RWPE2 (cell line): ENCODE measurements around the gene C6orf47.
A peak's percentile ranks its signal among the peaks of the same experiment; 100 is the strongest.

Experiments
- ATAC-seq: fragments of 200-7000 bp; cut with Tn5 transposase; 3 replicates; pipeline ENCODE4 v1.9.1; 2021; ENCODE audit warnings: low read depth
- DNase-seq: peaks from one replicate; pipeline ENCODE4 v3.0.0-alpha.2; 2020; ENCODE audit warnings: low spot score
- H3K27ac ChIP-seq: fragments of 450-650 bp; 2 replicates; pipeline ENCODE4 v1.5.1; 2017; ENCODE audit warnings: mild to moderate bottlenecking; ENCODE audit not compliant: poor library complexity, severe bottlenecking
- H3K27me3 ChIP-seq: fragments of 250-450 bp; sonication (Bioruptor Pico); 2 replicates; pipeline ENCODE4 v1.5.1; 2021; ENCODE audit warnings: mild to moderate bottlenecking, moderate library complexity; ENCODE audit not compliant: insufficient read depth, poor library complexity, severe bottlenecking
- H3K36me3 ChIP-seq: fragments of 250-450 bp; sonication (Bioruptor Pico); 2 replicates; pipeline ENCODE4 v1.5.1; 2020; ENCODE audit warnings: low read depth, mild to moderate bottlenecking, moderate library complexity
- H3K4me1 ChIP-seq: fragments of 250-450 bp; sonication (Bioruptor Pico); 2 replicates; pipeline ENCODE4 v1.5.1; 2021; ENCODE audit warnings: mild to moderate bottlenecking, moderate library complexity; ENCODE audit not compliant: insufficient read depth, poor library complexity, severe bottlenecking
- H3K4me3 ChIP-seq: fragments of 250-450 bp; sonication (Bioruptor Pico); 2 replicates; pipeline ENCODE4 v1.5.1; 2021; ENCODE audit warnings: mild to moderate bottlenecking, moderate library complexity; ENCODE audit not compliant: severe bottlenecking
- H3K9me3 ChIP-seq: fragments of 250-450 bp; sonication (Bioruptor Pico); 2 replicates; pipeline ENCODE4 v1.5.1; 2021; ENCODE audit warnings: mild to moderate bottlenecking, moderate library complexity; ENCODE audit not compliant: severe bottlenecking
- TF ChIP-seq, protein P1 (sequence below): fragments of 450-650 bp; IDR thresholded peaks from one replicate; pipeline ENCODE4 v1.5.1; 2017; ENCODE audit warnings: mild to moderate bottlenecking, moderate library complexity; ENCODE audit not compliant: poor library complexity, severe bottlenecking

The C6orf47 gene

DNA sequence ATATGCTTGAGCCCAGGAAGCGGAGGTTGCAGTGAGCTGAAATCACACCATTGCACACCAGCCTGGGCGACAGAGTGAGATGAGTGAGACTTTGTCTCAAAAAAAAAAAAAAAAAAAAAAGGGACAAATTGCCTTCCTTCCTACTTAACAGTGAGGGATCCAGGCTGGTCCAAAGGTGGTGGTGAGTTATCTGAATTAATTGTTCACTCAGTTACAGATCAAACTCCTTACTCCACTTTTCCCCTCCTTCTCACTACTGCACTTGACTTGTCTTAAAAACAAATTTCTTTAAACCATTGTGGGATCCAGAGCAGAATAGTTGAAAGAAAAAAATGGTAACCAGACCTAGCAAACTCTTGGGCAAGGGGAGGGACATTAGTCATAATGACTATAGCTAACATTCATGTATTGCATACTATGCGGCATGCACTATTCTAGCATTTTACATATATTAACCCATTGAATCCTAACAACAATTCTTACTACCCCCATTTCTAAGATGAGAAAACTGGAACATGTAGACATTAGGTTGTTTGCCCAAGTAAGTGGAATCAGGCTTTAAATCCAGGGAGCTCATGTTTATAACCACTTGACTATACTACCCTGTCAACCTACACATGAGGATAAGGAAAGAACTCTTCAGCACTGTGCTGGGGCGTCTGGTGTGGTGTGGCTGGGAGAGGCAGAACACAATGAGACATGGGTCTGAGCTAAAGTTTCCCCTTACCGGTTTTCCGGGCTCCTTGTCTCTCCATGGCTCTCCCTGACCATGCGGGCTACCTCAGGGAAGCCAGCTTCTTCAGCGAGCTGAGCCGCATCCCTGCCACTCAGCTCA, 2.8 kb upstream of the C6orf47 start:
- peaks cover 28% of the 10 kb centered on the region for H3K36me3 ChIP-seq
- H3K4me1 ChIP-seq = peaks cover 13% of the 10 kb centered on the region
- H3K27ac ChIP-seq = peak overlapping the region; percentile 90
- TF ChIP-seq, protein P1, sequence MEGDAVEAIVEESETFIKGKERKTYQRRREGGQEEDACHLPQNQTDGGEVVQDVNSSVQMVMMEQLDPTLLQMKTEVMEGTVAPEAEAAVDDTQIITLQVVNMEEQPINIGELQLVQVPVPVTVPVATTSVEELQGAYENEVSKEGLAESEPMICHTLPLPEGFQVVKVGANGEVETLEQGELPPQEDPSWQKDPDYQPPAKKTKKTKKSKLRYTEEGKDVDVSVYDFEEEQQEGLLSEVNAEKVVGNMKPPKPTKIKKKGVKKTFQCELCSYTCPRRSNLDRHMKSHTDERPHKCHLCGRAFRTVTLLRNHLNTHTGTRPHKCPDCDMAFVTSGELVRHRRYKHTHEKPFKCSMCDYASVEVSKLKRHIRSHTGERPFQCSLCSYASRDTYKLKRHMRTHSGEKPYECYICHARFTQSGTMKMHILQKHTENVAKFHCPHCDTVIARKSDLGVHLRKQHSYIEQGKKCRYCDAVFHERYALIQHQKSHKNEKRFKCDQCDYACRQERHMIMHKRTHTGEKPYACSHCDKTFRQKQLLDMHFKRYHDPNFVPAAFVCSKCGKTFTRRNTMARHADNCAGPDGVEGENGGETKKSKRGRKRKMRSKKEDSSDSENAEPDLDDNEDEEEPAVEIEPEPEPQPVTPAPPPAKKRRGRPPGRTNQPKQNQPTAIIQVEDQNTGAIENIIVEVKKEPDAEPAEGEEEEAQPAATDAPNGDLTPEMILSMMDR = no peak
- DNase-seq (no peak), ATAC-seq (no peak)
- H3K9me3 ChIP-seq = no peaks in the 10 kb centered on the region
- no peaks in the 10 kb centered on the region for H3K27me3 ChIP-seq
- H3K4me3 ChIP-seq = peak overlapping the region; percentile 77

DNA sequence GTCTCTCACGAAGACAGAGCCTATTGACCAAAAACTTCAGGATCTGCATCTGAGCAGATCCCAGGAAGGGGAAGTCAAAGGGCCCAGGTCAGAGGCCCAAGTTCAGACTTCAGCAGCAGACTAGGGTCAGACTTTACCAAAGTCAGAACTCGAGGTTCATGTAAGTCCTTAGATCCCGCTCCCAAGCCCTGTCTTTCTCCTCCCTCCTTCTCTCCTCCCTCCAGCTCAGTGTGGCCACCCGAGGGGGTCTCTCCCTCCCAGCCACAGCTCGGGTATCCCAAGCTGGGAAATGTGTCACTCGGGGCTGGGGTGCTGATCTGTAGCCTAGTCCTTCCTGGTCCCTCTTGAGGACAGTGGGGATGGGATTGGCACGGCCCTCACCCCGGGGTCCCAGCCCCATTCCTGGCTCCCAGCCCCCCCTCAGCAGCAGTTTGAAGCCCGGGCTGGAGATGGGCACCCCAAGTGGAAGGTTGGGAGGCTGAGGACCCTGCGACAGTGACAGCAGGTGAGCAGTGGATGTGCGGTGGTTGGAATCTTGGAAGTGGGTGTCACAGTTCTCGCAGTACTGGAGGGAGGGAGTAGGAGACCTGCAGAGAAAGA, 1.6 kb upstream of the C6orf47 start:
- Histone ChIP-seq H3K9me3 (no peaks in the 10 kb centered on the region), H3K4me3 (no peak overlapping the region), H3K27ac (no peak overlapping the region), H3K27me3 (no peaks in the 10 kb centered on the region), H3K36me3 (peaks cover 17% of the 10 kb centered on the region), H3K4me1 (peaks cover 13% of the 10 kb centered on the region)
- ATAC-seq = no peak
- TF ChIP-seq, protein P1 = no peak
- no peak for DNase-seq

DNA sequence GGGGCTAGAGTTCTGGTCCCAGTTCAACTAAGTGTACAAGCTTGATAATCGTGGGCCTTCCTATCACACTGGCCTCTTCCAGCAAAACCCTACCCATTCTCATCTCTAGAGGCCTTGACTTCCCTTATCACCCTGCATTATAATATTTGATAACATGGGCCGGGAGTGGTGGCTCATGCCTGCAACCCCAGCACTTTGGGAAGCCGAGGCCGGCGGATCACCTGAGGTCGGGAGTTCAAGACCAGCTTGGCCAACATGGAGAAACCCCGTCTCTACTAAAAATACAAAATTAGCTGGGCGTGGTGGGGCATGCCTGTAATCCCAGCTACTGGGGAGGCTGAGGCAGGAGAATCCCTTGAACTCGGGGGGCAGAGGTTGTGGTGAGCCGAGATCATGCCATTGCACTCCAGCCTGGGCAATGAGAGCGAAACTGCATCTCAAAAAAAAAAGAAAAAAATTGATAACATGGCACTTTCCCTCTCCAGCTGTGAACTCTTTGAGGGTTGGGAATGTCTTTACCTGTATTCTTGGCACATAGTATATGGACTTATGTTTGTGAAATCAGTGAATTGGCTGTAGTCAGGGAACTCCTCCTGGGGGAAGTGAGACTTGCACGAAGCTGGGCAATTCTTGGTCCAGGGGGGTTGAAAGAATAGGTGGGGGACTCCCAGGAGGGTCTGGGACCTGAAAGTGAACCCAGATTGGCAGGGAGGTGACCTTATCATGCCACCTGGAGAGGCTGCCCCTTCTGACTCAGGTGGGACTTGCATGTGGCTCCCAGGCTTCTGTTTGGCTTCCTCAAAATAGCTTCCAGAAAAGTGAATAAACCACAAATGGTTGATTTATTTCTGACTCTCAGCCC, 915 bp upstream of the C6orf47 start:
- no peak for ATAC-seq
- H3K36me3 ChIP-seq = peaks cover 11% of the 10 kb centered on the region
- H3K27ac ChIP-seq = peak overlapping the region; percentile 68

DNA sequence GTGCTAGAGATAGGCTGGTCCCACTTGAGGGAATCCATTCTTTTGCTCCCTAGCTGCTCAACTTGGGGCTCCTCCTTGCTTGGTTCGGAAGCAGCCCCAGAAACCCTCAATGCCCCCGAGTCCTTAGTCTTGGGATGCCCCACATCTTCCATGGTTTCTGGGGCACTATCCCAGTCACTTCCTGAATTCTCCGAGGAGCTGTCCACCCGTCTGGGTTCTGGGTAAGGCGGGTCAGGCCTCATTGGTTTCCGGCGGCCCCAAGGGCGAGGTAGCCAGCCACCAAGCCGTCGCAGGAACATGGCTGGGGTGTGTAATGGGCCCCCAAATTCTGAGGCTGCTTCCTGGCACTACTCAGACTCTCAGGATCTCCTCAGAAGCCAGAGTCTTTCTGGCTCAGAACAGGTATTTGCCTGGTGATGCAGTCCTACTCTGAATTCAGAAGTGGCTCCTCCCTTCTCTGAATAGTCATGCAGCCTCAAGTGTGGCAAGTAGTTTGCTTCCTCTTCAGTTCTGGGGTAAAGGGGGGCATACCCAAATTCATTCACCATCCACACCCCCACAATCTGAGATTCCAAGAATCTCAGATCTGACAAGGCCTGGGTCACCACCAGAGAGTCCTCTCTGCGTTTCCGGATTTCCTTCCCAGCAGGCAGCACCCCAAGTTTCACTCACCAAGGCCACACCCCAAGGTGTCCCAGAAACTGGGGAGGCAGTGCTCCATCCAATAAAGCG, 763 bp downstream of the C6orf47 start:
- ATAC-seq = peak; percentile 19
- TF ChIP-seq, protein P1 = no peak
- Histone ChIP-seq H3K4me3 (peak overlapping the region; percentile 50), H3K27me3 (no peaks in the 10 kb centered on the region), H3K36me3 (peaks cover 11% of the 10 kb centered on the region), H3K4me1 (peaks cover 13% of the 10 kb centered on the region), H3K27ac (peak overlapping the region; percentile 68), H3K9me3 (no peaks in the 10 kb centered on the region)
- no peak for DNase-seq

More for the DNA sequence above, 915 bp upstream of the C6orf47 start:
- no peak for DNase-seq
- no peaks in the 10 kb centered on the region for H3K27me3 ChIP-seq
- H3K4me3 ChIP-seq = no peak overlapping the region
- peaks cover 13% of the 10 kb centered on the region for H3K4me1 ChIP-seq
- TF ChIP-seq, protein P1 = no peak
- no peaks in the 10 kb centered on the region for H3K9me3 ChIP-seq
